NCI-H1048 (cell line): Measurements from ENCODE around the gene POTEB2.
"Not testable (repeated sequence)": the region's sequence is repeated elsewhere in the genome, so short reads cannot be mapped to it uniquely, and the experiment has no call there.

Experiments
- DNase-seq: peaks from one replicate; lab custom pipeline; 2025; lab: John Stamatoyannopoulos, UW

Gene POTEB2

GRCh38 chr15:20866214-20866613, at the start of gene POTEB2:
POTEB2 (minus strand) TSS chr15:20866314; CDS start chr15:20866281, 33 bp downstream.
- DNase-seq: not testable (repeated sequence)

- DNase-seq: not testable (repeated sequence)
Observed at GRCh38 chr15:20879916-20880315, 13.8 kb upstream of the POTEB2 start.

- not testable (repeated sequence) for DNase-seq
Observed at GRCh38 chr15:20878464-20878863, 12.3 kb upstream of the POTEB2 start.

- DNase-seq: not testable (repeated sequence)
Observed at GRCh38 chr15:20877819-20878218, 11.7 kb upstream of the POTEB2 start.
